GM12864 (cell line): ENCODE measurements around the gene FYTTD1.
A peak's percentile ranks its signal among the peaks of the same experiment; 100 is the strongest.

ENCODE experiments used
- DNase-seq: peaks from one replicate; pipeline ENCODE4 v3.0.0-alpha.2; 2011; ENCODE audit warnings: low read depth
- H3K4me3 ChIP-seq: 2 replicates; pipeline ENCODE4 v1.5.1; 2011; ENCODE audit warnings: mild to moderate bottlenecking, low read depth, low read length, control low read depth
- CTCF ChIP-seq: IDR thresholded peaks from 2 replicates; pipeline ENCODE4 v1.5.1; 2011; ENCODE audit warnings: low read depth, mild to moderate bottlenecking, moderate library complexity, low read length, control low read depth, inconsistent platforms; ENCODE audit errors: missing control alignments

FYTTD1 gene

DNA sequence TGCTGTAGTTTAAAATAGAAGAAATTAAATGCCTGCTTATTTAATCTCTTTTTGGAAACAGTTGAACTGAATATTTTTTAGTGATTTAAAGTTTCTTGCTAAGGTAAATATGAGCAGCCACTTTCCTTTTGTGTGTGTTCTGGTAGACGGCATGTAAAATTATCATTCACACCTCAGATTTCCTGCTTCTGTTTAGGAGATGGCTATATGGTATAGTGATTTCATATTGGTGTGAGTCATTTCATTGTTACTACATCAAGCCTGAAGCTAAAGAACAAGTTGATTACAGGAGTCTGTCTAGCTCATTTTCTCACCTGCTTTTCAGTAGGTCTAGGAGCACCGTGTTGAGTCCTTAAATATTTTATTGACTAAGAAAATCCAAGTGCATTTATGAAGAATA is 43.6 kb downstream of the FYTTD1 start:
- H3K4me3 ChIP-seq: peak overlapping the region; percentile 33; the same call in 1 of the 2 replicates
- DNase-seq: no peak

DNA sequence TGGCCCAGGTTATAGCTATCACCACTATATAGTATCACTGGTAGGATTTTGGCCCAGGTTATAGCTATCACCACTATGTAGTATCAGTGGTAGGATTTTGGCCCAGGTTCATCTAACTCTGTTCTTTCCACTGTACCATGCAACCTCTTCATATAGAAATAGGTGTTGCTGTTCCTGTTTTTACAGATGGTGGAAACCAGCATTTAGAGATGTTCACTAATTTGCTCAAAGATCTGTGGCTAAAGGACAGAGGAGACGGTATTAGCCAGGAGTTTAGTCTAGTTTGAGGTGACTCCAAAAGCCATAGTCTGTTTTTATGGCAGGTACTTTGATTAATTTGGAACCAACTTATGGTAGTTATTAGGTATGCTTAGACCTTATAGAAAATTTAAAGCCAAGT is 44.4 kb downstream of the FYTTD1 start:
- H3K4me3 ChIP-seq: no peak overlapping the region
- TF ChIP-seq CTCF: no peak
- DNase-seq: no peak

More for the DNA sequence above, 43.6 kb downstream of the FYTTD1 start:
- no peak for TF ChIP-seq CTCF

GRCh38 chr3:197795200-197795599 is 45.5 kb downstream of the FYTTD1 start:
- no peak for DNase-seq
- no peak for TF ChIP-seq CTCF
- H3K4me3 ChIP-seq: no peak overlapping the region

GRCh38 chr3:197796087-197796486 is 46.4 kb downstream of the FYTTD1 start:
- no peak for TF ChIP-seq CTCF
- DNase-seq: no peak

DNA sequence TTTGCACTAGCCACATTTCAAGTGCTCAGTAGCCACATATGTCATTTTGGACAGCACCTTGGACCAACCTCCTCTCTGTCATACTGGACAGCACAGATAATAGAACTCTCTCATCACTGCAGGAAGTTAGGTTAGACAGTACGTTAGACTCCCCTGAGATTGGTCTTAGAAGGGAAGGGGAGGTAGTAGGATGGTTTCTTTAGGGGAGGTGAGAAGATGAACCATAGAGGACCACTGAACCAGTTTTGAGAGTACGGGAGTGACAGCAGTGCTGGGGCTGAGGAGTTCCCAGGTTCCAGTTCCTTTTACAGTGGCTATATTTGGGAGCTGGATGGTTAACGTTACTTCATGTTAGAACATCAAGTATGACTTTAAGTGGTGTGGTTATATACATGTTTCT is 49.2 kb downstream of the FYTTD1 start:
- no peak for DNase-seq
- no peak overlapping the region; the same call in 1 of the 2 replicates for H3K4me3 ChIP-seq
- no peak for TF ChIP-seq CTCF

More at GRCh38 chr3:197796087-197796486, 46.4 kb downstream of the FYTTD1 start:
- no peak overlapping the region for H3K4me3 ChIP-seq

- no peak overlapping the region for H3K4me3 ChIP-seq
- TF ChIP-seq CTCF: no peak
- no peak for DNase-seq
Measured at GRCh38 chr3:197800379-197800778, 50.7 kb downstream of the FYTTD1 start.
